H4 (cell line): ENCODE data around the gene EXOC1. TPM values are rescaled to one million over a fixed set of nuclear protein-coding genes. Genes with fewer than 3 reads are reported as not detected.
"Not testable (repeated sequence)": the region's sequence is repeated elsewhere in the genome, so short reads cannot be mapped to it uniquely, and the experiment has no call there.

ENCODE experiments used
- DNase-seq: peaks from one replicate; pipeline ENCODE4 v3.0.0-alpha.2; 2015; ENCODE audit warnings: low spot score
- total RNA-seq: library from RNA; depleted of rRNA; stranded (reverse); fragments of >200 nt; shearing (Covaris generic); gene quantifications from 2 replicates; pipeline ENCODE4 v1.2.3, GENCODE V29; 2014

The EXOC1 gene
- total RNA-seq, 1 experiment from 2014 or later: 25.1 TPM

DNA sequence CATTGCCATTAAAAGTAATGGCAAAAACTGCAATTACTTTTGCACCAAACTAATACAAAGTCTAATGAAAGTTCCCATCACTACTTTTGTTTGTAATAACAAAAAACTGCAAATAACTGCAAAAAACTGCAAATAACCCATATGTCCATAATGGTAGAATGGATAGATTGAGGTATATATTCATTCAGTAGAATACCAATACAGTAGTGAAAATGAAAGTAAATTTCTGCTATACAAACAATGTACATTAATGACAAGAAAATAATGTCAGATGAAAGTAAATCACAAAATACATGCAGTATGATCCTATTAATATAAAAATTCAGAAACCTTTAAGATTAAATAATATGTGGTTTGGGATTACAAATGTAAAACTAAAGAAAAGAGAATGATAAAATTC, 54.0 kb downstream of the EXOC1 start:
- no peak for DNase-seq

DNA sequence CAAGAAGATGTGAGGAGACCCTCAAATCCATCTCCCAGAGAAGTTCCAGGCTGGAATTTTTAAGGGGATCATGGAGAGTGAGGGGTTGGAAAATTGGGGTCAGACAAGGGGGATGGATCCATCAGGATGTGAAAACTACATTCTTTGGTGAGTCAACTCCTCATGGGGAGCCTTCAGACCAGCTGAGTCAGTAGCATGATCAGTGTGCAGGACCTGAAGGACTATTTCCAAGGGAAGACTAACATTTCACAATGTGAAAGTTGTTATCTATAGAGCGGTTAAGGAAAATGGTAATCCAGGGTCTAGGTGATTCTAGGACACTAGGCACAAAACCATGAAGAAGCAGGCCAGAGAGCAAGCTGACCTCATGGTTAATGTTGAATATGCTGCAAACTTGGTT, 56.7 kb downstream of the EXOC1 start:
- no peak for DNase-seq

DNA sequence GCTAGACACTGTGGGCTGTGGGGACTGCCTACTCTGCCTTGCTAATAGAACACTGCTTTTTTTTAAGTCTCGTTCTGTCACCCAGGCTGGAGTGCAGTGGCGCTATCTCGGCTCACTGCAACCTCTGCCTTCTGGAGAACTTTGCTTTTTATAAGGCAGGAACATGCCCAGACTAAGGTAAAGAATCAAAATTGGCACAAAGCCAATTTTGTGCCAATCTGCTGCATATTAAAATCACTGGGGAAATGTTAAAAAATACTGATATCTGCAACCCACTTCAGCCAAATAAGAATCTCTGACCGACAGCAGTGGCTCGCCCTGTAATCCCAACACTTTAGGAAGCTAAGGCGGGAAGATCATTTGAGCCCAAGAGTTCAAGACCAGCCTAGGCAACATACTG, 58.8 kb downstream of the EXOC1 start:
- no peak for DNase-seq

DNA sequence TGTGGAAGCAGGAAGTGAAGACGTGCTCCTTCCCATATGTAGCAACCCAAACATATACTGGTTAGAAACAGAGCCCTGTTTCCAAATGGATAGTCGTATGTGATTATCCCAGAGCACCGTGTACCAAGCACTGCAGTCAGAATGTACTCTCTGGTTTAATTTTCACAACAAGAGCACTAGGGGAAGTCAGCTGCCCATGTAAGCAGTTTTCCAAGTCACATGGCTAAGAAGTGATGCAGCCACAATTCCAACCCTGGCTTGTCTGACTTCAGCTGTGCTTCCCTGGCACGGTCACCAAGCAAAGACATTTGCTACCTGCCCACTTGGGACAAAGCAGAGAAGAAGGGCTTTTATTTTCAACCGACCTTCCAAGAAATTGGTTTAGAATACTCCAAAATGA, 67.1 kb downstream of the EXOC1 start:
- no peak for DNase-seq

DNA sequence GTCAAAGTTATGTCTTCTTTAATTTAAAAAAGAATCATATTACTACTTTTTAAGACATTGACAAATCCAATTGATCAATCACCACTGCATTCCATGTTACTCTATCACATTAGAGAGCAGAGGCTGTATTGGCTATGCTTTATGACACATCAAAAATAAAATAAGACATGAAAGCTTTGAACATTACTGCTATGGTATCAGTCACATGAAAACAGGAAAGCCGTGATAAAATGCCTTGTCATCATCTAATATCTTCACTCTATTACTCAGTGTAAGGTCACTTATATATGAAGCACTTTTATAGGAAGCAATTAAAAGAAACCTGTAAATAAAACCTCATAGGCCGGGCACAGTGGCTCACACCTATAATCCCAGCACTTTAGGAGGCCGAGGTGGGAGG, 67.6 kb downstream of the EXOC1 start:
- DNase-seq: no peak

DNA sequence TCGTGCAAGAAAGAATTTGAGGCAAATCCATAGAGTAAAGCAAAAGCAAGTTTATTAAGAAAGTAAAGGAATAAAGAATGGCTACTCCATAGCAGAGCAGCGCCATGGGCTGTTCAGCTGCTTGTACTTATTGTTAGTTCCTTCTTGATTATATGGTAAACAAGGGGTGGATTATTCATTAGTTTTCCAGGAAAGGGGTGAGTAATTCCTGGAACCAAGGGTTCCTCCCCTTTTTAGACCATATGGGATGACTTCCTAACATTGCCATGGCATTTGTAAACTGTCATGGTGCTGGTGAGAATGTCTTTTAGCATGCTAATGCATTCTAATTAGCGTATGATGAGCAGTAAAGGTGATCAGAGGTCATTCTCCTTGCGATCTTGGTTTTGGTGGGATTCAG, 71.8 kb downstream of the EXOC1 start:
- DNase-seq: no peak

DNA sequence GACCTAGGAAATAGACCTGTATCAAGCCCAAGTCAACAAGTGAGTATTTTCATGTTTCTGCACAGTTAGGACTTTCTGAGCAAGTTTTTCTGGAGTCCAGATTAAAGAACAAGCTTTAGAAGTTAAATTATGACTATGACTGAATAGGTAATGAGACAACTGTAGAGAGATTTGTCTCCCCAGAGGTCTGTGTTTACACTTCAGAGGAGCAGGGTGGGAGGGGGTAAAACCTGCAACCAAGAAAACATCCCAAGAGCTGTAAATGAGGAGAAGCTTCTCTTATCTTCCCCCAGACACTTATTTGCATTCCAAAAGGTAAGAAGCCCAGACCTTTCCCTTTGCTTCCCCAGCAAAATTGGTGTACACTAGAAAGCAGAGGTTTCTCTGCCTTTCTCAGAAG, 73.2 kb downstream of the EXOC1 start:
- DNase-seq: no peak

DNA sequence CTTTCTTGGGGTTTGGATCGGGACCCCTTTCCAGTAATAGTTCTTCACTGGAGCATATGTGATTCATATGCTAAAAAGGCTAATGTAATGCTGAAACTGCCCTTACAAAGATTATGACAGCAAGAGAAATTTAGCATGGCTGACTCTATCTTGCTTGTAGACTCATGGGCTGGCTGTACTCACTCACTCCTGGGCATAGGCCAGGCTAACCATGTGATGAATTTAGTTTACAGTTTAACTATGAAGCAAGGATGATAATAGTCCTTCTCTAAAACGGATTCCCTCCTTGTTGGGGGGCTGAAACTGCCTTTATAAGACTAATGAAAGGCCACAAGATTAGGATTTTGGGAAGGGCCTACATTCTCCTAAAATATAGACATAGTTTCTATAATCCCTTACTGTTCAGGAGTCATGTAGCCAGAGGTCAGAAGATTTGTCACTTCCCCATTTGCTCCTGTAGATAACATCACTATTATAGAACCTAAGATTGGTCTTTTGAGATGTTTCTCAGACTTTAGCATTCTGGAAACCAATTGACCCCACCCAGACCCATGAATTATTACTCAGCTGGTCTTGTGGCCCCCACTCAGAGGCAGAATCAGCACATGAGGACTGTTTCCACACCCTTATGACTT, 74.5 kb downstream of the EXOC1 start:
- no peak for DNase-seq

DNA sequence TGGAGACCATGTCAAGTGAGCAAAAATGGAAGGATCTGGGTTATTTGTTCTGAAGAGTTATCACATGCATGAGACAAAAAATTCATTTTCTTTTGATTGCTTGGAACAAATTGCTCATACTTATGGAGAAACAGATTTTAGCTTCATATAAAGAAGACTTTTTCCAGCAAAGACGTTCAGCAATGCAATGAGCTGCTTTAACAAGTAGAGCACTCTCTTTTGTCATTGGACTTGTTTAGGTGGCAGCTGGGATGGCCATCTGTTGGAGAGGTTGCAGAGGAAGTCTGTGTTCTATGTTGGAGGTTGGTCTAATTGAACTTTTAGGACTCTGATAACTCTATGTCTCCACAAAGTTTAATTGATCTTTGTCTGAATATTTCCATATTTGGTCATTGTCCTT, 75.4 kb downstream of the EXOC1 start:
- no peak for DNase-seq

DNA sequence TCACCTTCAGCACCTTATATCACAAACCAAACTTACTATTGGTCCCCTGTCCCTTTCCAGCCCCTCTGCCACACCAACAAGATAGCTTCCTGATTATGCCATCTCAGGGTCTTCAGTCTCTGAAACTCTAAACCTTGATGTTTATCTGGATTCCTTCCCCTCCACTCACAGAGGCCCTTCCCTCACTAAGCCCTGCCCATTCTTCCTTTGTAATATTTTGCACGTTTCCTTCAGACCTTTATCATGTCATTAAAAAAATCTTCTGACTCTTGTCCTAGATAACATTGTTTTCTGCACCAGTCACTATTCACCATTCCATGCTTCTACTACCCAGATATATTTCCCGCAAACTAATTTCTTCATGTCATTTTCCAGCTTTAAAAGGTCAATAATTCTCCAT, 77.6 kb downstream of the EXOC1 start:
- DNase-seq: no peak

DNA sequence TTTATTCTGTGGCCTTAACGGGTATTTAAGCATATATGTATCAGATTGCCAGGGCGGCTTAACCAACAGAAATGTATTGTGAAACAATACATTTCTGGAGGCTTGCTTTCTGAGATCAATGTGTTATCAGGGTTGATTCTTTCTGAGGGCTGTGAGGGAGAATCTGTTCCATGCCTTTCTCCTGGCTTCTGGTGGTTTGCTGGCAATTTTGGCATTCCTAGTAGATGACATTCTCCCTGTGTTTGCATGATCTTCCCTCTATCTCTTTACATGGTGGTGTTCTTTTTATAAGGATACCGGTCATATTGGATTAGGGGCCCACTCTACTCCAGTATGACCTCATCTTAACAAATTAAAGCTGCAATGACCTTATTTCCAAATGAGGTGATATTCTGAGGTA, 78.4 kb downstream of the EXOC1 start:
- no peak for DNase-seq

DNA sequence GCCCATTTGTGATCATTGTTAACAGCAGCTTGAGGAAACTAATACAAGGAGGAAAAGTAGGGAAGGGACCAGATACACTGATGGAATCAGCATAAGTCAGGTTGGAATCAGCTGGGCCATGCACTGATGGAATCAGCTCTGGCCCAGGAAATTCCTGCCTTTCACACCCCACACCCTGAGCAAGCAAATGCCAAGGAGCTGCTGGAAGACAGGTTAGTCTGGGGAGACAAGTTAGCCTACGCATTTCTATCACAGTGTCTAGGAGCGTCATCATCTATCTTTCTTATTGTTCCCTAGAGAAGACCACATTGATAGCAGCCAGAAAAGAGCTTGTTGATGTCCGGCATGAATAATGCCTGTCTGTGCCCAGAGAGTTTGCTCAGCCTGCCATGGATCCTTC, 79.1 kb downstream of the EXOC1 start:
- no peak for DNase-seq

DNA sequence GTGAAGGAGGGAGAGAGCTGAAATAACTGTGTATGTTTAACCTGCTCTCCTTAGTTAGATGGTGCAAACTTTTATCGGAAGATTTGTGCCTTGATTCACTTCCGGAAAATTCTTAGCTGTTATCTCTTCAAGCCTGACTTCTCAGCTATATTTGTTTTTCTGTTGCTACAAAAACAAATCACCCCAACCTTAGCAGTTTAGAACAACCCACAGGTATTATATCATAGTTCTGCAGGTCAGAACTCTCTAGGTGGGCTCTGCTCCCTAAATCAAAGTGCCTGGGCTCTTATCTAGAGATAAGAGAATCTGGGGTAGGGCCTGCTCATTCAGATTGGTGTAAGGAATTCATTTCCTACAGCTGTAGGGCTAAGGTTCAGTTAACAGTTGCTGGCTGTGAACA, 80.2 kb downstream of the EXOC1 start:
- no peak for DNase-seq

DNA sequence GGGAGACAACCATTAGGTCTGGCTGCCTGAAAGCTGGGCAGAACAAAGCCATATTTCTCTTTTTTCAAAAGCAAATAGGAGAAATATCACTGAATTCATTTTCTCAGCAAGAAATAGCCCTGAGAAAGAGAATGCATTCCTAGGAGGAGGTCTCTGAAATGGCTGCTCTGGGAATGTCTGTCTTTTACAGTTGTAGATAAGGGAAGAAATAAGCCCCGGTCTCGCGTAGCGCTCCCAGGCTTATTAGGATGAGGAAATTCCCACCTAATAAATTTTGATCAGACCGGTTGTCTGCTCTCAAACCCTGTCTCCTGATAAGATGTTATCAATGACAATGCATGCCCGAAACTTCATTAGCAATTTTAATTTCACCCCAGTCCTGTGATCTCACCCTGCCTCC, 82.5 kb downstream of the EXOC1 start:
- DNase-seq: not testable (repeated sequence)

DNA sequence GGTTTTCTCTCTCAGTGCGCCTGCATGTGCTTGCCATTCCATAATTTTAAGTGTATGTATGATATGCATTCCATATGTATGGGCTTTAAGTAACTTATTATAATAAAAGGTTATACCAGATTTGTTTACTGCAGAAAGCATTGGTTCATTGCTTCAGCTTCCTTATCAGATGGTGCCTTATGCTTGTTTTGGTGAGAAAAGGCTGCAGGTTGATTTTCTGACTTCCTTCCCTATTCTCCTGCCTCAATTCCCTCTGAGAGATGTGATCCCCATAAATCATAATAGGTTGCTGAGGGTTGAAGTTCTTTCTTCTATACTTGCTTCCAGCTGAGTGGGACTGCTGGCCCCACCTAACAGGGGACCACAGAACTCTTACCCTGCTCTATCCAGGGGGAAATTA, 85.0 kb downstream of the EXOC1 start:
- no peak for DNase-seq

DNA sequence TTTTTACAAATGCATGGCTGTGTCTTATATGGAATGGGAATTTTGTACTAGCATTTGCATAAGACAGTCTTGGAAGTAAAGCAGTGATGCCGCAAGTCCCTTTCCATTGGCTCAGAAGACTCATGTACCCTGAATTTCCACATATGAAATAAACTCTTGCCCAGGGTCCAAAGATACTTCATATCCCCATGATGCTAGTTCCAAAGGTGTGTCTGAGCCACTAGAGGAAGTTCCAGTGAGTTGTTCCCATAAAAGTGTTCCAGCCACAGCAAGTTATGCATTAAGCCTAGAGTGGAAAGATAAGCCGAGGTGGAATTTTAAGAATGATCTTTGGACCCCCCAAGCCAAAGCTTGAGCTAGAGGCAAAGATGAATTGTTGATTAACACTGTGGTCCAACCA, 86.0 kb downstream of the EXOC1 start:
- DNase-seq: no peak

DNA sequence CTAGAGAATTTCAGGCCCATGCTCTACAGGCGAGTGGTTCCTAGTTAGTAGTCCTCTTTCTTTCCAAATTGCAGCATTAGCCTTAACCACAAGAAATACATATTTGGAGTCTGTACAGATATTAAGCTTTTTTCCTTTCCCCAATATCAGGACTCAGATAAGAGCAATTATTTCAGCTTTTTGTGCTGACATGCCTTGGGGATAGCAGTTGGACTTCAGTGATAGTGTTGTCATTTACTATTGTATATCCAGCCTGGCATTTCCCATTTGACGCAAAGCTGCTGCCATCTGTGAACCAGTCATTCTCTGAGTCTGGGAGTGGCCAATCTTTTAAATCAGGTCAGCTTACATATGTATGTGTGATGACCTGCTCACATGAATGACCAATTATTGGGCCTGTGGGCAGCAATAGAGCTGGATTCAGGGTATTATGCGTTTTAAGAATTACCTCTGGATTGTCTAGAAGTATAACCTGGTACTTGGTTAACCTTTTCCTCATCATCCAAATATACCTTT, 88.5 kb downstream of the EXOC1 start:
- DNase-seq: no peak

DNA sequence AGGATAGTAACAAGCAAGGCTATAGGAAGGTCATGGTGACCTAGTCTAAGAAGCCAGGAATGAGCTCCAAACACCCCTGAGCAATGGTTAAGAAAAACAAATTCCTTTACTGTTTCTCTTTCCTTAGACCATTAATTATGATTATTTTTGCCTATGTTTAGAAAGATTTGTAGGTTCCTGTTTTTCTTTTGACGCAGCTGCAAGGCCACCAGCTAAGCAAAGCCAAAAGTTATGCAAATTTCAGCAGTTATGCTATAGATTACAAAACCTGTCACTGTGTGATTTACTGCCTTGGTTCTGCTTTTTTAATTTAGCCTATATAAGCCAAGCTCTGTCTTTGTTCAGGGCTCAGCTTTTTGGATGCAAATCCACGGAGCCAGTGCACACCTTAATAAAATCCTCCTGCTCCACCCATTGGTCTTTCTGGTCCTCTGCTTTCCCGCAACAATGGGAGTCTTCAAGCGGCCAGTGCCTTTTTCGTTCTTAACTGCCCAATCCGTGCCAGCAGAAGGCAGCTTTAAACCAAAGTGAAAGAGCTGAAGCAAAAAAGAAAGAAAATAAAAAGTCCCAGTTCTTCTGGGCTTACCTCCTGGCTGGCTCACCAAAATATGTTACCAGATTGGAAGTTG, 93.9 kb downstream of the EXOC1 start:
- DNase-seq: no peak

DNA sequence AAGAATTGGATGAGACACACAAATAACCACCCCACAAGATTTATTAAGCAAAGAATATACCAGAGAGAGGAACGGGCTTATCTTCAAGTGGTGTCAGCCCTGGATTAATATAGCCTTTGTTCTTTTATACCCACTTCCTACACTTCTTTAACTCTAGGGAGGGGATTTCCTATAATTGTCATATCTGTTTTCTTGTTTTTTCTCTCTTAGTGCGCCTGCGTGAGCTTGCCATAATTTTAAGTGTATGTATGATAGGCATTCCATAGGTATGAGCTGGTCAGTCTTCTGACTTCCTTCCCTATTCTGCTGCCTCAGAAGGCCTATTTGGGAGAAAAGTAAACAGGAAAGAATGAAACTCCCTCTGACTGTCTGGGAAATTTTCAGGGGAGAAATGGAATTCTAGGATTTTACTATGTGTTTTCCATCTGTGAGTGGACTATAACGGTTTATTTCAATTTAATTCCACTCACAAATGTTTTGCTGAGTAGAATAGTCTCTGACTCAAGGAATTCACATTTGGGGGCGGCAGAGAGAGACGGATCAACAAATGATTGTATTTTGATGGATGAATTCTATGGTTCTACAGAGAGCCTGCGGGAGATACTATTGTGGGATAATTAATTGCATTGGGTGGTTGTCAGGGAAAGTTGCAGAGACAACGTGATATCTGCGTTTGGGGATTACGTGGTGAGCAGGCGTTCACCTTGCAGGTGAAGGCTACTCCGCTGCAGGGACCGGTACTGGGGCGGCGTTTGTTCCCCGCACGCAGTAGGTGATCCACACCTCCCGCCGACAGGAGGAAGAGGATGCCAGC, 94.7 kb downstream of the EXOC1 start:
- DNase-seq: peak; percentile 79

DNA sequence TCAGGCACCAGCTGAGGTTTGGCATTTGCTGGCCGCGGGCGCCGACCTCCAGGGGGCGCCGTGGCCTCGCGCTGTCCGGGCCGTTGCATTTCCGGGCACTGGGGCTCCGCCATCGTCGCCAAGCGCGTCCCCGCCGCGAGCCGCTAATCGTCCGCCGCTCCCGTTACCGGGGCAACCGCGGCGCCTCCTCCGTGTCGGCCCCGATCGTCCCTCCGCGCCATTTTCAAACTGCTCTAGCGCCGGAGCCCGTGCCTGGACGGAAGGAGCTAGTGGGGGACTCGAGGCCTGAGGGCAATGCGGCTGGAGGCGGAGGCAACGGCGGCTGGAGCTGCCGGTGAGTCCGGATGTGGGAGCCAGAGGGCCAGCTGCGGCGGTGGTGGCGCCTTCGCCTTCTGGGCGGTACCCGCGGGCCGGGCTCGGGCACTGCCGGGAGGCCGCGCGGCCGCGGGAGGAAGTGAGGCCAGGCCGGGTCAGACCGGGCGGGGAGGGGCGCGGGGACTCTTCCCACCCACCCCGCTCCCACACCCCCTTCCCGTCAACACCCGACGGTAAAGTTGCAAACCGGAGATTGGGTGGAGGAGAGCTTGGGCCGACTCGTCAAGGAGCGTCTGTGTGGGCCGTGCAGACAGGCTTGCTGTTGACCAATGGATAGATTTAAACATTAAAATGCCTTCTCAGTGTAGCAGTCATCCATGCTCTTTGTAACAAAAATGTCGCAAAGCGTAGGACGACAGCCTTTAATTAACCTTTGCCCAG, 95.5 kb downstream of the EXOC1 start, which contains the start of gene CEP135:
Gene CEP135 (plus strand): TSS at position 220 of the 756 bp plus-strand sequence. CDS start 3,186 bp downstream, outside the sequence.
- DNase-seq: peak; percentile 89

DNA sequence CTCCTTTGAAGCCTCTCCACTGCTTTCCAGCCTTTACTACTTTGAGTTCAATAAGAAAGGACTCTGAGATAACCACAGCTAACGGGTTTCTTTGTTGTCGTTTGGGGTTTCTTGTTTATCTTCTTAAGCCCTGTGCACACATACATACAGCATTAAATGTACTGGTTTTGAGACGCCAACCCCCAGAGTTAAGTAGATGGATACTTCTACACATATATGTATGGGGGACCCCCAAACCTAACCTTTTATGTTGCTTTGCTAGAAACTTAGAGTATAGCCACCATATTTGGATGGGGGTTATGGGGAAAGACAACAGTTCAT, 96.0 kb downstream of the EXOC1 start:
- DNase-seq: no peak
